IPS-NIHi7 (cell line): ENCODE measurements around the gene XRCC5.
"Not testable (repeated sequence)": the region's sequence is repeated elsewhere in the genome, so short reads cannot be mapped to it uniquely, and the experiment has no call there.

Source experiments
- DNase-seq: peaks from one replicate; pipeline ENCODE4 v3.0.0; 2012; ENCODE audit warnings: mixed read lengths; ENCODE audit errors: extremely low spot score

XRCC5 gene

GRCh38 chr2:216195565-216196029 lies 86.4 kb downstream of the XRCC5 start:
- DNase-seq = no peak

- no peak for DNase-seq
Measured at GRCh38 chr2:216201692-216202306, 92.7 kb downstream of the XRCC5 start.

- no peak for DNase-seq
Measured at GRCh38 chr2:216202626-216203250, 93.6 kb downstream of the XRCC5 start.

GRCh38 chr2:216205486-216205885 lies 96.3 kb downstream of the XRCC5 start:
- DNase-seq = no peak

- no peak for DNase-seq
Measured at GRCh38 chr2:216206041-216206703, 97.0 kb downstream of the XRCC5 start.

GRCh38 chr2:216206821-216207220 lies 97.7 kb downstream of the XRCC5 start:
- no peak for DNase-seq

- DNase-seq = not testable (repeated sequence)
Measured at GRCh38 chr2:216208661-216209060, 99.5 kb downstream of the XRCC5 start.

GRCh38 chr2:216210701-216211540 lies 101.8 kb downstream of the XRCC5 start:
- DNase-seq = no peak

- DNase-seq = no peak
Measured at GRCh38 chr2:216211614-216212145, 102.5 kb downstream of the XRCC5 start.

- no peak for DNase-seq
Measured at GRCh38 chr2:216214768-216215167, 105.6 kb downstream of the XRCC5 start.

GRCh38 chr2:216215658-216216390 lies 106.7 kb downstream of the XRCC5 start:
- DNase-seq = peak; percentile 51

- peak; percentile 33 for DNase-seq
Measured at GRCh38 chr2:216216951-216217903, 108.1 kb downstream of the XRCC5 start.

- DNase-seq = no peak
Measured at GRCh38 chr2:216217904-216218260, 108.7 kb downstream of the XRCC5 start.

GRCh38 chr2:216219861-216220260 lies 110.7 kb downstream of the XRCC5 start:
- no peak for DNase-seq

GRCh38 chr2:216220976-216221375 lies 111.8 kb downstream of the XRCC5 start:
- DNase-seq = no peak

- DNase-seq = no peak
Measured at GRCh38 chr2:216221811-216222210, 112.7 kb downstream of the XRCC5 start.

GRCh38 chr2:216222650-216223352 lies 113.7 kb downstream of the XRCC5 start:
- no peak for DNase-seq

- DNase-seq = no peak
Measured at GRCh38 chr2:216224388-216224787, 115.2 kb downstream of the XRCC5 start.

- DNase-seq = no peak
Measured at GRCh38 chr2:216229277-216229914, 120.2 kb downstream of the XRCC5 start.
